Activated naive CD8-positive, alpha-beta T cell (primary cell): ENCODE results near the gene CHGA.

ENCODE experiments used
- H3K27ac Mint-ChIP-seq: one replicate; pipeline ENCODE4 v1.8.0; 2021; ENCODE audit warnings: mixed read lengths
- H3K27me3 Mint-ChIP-seq: one replicate; pipeline ENCODE4 v1.8.0; 2021; ENCODE audit warnings: mixed read lengths
- H3K36me3 Mint-ChIP-seq: one replicate; pipeline ENCODE4 v1.8.0; 2021; ENCODE audit warnings: mixed read lengths
- H3K4me1 Mint-ChIP-seq: one replicate; pipeline ENCODE4 v1.8.0; 2021; ENCODE audit warnings: low read depth, mixed read lengths
- H3K4me3 Mint-ChIP-seq: one replicate; pipeline ENCODE4 v1.8.0; 2021; ENCODE audit warnings: mild to moderate bottlenecking, mixed read lengths
- H3K9me3 Mint-ChIP-seq: one replicate; pipeline ENCODE4 v1.8.0; 2021; ENCODE audit warnings: low read depth, mixed read lengths

The CHGA gene

DNA sequence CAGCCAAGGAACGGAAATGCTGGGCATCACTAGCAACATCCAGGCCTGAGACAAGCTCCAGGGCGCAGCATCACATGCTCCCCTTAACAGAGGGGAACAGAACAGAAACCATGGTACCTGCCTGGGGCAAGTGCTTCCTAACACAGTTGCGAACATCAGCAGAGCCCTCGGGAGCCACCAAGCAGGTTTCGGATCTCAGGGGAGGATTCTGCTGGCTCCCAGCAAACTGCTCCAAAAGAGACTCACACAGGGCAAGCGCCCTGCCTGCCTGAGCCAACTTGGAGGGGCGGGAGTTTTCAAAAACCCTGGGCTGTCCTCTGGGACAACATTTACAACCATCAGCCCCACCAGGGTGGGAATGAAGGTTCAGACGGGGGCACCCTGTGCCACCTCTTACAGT, 19.6 kb downstream of the CHGA start:
- Mint-ChIP-seq H3K4me1 (no peaks in the 10 kb centered on the region), H3K27me3 (no peaks in the 10 kb centered on the region), H3K27ac (no peak overlapping the region), H3K9me3 (no peaks in the 10 kb centered on the region), H3K4me3 (no peak overlapping the region), H3K36me3 (no peaks in the 10 kb centered on the region)

DNA sequence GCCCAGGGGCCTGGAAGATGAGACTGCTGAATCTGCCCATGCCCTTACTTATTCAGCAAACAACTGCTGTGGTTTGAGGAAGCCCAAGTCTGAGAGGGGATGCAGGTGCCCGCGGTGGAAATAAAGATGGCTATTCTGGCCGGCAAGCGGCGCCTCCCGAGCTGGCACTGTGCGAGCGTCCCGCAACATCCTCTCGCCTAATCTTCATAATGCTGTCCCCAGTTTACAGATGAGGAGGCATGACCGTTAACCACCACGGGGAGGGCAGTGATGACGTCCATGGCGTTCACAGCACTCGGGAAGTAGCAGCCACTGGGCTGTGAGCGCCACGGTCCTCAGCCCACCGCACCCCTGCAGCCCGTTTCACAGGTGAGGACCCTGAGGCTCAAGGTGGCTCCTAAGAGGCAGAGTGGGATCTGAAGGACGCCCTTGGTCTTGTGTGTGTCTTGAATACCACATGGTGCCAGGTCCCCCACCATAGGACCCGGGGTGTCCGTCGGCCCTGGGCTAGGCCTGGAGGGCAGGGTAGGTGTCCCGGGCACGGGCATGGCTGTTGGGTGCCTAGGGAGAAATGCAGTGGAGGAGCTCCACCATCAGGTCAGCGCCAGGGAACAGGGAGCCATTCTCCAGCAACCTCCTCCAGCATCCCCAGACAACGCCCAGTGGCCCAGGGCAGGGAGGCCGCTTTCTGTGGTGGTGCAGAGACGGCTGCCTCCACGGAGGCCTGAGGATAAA, 20.2 kb downstream of the CHGA start:
- no peak overlapping the region for H3K4me3 Mint-ChIP-seq
- no peaks in the 10 kb centered on the region for H3K27me3 Mint-ChIP-seq
- H3K27ac Mint-ChIP-seq, result no peak overlapping the region
- H3K9me3 Mint-ChIP-seq, result no peaks in the 10 kb centered on the region
- H3K4me1 Mint-ChIP-seq, result no peaks in the 10 kb centered on the region
- H3K36me3 Mint-ChIP-seq, result no peaks in the 10 kb centered on the region

DNA sequence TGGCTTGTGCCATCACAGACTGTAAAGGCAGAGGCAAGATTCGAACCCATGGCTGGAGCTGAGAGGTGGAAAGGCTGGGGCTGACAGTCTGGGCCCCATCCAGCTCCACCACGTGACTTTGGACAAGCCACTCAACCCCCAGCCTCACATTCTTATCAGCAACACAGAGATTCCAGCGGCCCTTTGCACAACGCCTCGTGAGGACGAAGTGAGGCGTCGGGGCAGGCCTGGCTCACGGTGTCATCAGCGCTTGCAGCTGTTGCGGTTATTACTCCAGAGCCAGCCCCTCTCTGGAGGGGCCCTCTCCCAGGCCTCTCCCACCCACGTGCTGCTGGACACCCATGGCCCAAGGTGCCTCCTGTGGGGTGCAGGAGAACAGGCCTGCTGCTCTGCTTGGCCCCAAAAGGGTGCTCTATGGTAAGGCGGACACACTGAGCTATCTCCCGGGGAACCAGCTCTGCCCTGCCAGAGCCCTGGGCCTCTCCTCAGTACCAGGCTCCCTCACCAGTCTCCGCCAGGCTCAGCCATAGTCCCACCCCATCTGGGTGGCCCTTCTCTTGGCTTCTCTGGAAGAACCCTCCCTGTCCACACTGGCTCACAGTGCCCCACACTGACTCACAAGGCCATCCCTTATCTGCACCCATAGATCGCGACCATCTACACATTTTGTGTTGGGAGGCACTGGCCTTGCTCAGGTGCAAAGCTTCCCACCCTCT, 21.1 kb downstream of the CHGA start:
- no peaks in the 10 kb centered on the region for H3K36me3 Mint-ChIP-seq
- no peaks in the 10 kb centered on the region for H3K9me3 Mint-ChIP-seq
- H3K4me3 Mint-ChIP-seq, result no peak overlapping the region
- no peaks in the 10 kb centered on the region for H3K27me3 Mint-ChIP-seq
- H3K4me1 Mint-ChIP-seq, result no peaks in the 10 kb centered on the region
- no peak overlapping the region for H3K27ac Mint-ChIP-seq

DNA sequence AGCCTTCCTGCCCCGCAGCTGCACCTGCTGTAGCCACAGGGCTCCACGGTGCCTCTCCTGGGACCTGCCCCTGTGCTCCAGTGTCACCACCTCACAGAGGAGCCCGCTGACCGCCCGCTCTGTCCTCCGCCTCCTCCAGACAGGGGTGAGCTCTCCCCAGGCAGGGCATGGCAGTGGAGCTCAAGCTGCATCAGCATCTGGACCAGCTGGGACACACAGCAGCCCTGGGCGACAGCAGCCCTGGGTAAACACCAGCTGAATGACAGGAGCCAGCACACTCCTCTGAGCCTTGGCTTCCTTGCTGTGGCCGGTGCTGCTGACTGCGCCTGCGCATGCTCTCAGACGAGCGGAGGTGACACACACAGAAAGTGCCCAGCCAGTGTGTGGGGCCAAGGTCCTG, 22.0 kb downstream of the CHGA start:
- Mint-ChIP-seq H3K27ac (no peak overlapping the region), H3K9me3 (no peaks in the 10 kb centered on the region), H3K27me3 (no peaks in the 10 kb centered on the region), H3K4me1 (no peaks in the 10 kb centered on the region), H3K36me3 (no peaks in the 10 kb centered on the region), H3K4me3 (no peak overlapping the region)

DNA sequence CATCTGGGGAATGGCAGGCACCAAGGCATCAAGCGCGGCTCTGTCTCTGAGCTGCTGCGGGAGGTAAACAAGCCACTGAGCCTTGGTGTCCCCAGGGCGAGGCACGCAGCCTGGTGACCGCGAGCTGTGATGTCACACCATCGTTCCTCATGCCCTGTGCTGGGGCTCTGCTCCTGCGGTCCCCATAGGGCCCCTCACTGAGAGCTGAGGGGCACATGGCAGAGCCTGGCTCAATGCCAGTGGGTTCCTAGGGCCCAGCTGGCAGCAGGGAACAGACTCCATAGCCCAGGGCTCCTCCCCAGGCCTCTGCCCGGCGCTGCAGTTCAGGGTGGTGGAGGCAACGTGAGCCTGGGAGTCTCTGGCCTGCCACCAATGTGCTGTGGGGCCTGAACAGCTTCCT, 22.6 kb downstream of the CHGA start:
- Mint-ChIP-seq H3K36me3 (no peaks in the 10 kb centered on the region), H3K27me3 (no peaks in the 10 kb centered on the region), H3K4me3 (no peak overlapping the region), H3K27ac (no peak overlapping the region), H3K9me3 (no peaks in the 10 kb centered on the region), H3K4me1 (no peaks in the 10 kb centered on the region)

DNA sequence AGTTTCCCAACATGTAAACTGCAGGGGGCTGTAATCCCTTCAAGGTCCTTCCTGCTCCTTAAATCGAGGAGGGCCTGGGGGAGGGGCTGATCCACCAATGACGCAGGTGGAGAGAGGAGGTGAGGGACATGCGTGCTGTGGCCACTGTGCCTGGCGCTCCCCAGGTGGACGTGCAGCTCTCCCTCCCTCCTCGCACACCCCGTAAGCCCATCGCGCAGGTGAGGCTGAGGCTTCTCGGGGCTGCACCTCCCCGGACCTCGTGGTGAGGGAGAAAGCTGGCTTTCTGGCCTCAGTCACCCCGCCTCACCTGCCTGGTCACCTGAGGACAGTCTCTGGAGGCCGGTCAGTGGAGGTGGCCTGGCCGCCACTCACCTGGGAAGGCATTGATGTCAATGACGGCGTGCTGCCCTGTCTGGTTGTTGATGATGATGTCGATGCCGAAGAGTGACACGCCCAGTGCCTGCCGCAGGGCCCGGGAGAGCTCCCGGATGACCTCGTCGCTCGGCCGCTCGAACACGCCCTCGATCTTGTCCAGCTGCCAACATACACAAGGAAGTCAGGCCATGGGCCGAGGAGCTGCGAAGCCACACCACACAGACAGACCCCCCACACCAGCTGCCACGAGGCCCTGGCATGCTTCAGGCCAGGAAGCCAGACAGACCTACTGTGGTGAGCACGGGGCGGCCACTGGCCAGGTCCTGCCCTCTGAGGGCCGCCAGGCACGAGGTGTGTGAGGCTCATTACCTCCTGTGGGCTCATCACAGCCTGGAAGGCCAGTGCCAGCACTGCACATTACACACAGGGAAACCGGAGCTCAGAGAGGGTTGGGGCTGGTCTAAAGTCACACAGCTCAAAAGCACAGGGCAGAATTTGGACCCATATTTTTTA, 23.3 kb downstream of the CHGA start:
- Mint-ChIP-seq H3K27me3 (no peaks in the 10 kb centered on the region), H3K4me1 (no peaks in the 10 kb centered on the region), H3K36me3 (no peaks in the 10 kb centered on the region), H3K4me3 (no peak overlapping the region), H3K9me3 (no peaks in the 10 kb centered on the region), H3K27ac (no peak overlapping the region)

DNA sequence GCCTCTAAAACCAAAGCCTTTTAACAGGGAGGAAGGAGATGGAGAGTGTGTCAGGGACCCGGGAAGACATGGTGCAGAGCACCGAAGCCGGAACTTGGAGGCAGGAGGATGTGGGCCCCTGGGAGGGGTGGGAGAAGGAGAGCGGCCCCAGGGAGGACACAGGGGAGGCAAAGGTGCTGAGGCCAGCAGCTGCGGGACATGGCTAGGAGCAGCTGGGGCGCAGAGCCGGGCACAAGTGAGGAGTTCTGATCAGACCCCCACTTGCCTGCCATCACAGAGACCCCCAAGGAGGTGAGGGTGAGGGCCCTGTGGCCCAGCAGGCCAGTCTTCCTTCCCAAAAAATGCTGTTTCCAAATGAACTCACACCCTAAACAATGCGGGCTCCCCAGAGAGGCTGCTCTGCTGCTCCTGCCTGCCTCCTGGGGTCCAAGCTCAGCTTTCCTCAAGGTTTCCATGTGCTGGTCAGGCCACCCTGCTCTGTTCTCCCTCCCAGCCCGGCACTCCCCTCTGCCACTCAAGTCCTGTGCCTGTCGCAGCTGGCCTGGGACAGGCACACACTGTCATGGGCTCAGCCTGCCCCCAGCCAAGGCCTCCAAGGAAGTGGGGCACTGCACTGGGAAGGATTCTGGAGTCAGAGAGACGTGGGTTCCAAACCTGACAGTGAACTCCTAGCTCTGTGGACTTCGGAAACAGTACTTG, 24.0 kb downstream of the CHGA start:
- Mint-ChIP-seq H3K27ac (no peak overlapping the region), H3K36me3 (no peaks in the 10 kb centered on the region), H3K27me3 (no peaks in the 10 kb centered on the region), H3K4me1 (peaks cover 2% of the 10 kb centered on the region), H3K9me3 (no peaks in the 10 kb centered on the region), H3K4me3 (no peak overlapping the region)

DNA sequence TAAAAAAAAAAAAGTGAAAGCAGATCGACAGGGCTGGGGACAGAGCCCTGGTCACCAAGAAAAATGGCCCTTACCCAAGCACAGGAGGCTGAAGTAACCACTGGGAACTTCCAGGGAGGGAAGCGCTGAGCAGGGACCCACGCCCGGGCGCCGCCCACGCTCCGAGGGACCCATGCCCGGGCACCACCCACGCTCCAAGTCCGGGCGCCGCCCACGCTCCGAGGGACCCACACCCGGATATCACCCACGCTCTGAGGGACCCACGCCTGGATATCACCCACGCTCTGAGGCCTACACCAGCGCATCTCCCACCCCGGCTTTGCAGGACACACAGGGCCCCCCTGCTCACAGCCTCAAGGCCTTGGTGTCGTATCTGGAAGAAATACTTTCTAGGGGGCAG, 25.7 kb downstream of the CHGA start:
- Mint-ChIP-seq H3K9me3 (no peaks in the 10 kb centered on the region), H3K36me3 (no peaks in the 10 kb centered on the region), H3K27ac (no peak overlapping the region), H3K27me3 (no peaks in the 10 kb centered on the region), H3K4me3 (no peak overlapping the region), H3K4me1 (peaks cover 4% of the 10 kb centered on the region)

DNA sequence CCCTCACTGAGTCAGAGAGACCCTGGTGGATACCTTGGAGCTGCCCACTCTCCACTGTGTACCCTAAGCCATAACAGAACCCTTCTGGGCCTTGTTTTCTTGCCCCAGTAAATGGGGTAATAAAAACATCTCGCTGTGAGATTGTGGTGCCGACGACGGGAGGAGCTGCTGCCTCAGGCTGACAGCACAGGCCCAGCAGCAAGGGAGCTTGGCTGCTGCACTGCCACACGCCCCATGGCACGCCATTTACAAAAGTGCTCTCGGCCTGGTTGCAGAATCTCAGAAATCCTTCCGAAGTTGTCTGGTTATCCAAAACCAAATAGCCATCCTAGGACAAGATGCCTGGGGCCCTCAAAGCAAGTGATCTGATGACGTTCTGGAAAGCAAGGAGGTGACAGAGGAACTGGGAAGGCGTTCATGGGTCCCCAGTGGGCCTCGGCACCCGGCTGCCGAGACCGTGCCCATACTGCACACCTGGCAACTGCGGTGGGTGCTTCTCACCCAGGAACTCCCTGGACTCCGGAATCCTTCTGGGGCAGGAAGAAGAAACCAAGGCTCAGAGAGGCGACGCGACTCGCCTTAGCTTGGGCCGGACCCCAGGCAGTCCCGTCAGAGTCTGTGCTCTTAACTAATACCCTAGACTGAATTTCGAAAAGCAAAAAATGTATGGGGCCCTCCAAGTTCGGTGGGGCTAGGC, 26.7 kb downstream of the CHGA start:
- Mint-ChIP-seq H3K4me1 (peaks cover 4% of the 10 kb centered on the region), H3K4me3 (no peak overlapping the region), H3K27ac (no peak overlapping the region), H3K36me3 (no peaks in the 10 kb centered on the region), H3K9me3 (no peaks in the 10 kb centered on the region), H3K27me3 (no peaks in the 10 kb centered on the region)

DNA sequence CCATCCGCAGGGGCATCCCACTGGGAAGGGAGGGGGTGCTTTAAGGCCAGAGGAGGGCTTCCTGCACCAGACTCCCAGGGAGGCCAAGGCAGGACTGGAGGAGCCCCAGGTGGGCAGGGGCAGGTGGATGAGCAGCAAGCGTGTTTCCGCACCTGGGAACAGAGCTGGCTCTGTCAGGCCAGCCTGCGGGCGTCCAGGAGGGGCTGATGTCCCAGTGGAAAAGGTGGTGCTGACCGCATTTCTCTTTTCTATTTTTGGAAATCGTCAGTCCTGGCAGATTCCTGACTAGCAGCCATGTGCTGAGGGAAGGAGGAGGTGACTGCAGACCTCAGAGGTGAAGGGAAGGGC, 27.2 kb downstream of the CHGA start:
- H3K4me3 Mint-ChIP-seq, result no peak overlapping the region
- no peak overlapping the region for H3K27ac Mint-ChIP-seq
- no peaks in the 10 kb centered on the region for H3K9me3 Mint-ChIP-seq
- peaks cover 4% of the 10 kb centered on the region for H3K4me1 Mint-ChIP-seq
- H3K36me3 Mint-ChIP-seq, result no peaks in the 10 kb centered on the region
- H3K27me3 Mint-ChIP-seq, result no peaks in the 10 kb centered on the region

DNA sequence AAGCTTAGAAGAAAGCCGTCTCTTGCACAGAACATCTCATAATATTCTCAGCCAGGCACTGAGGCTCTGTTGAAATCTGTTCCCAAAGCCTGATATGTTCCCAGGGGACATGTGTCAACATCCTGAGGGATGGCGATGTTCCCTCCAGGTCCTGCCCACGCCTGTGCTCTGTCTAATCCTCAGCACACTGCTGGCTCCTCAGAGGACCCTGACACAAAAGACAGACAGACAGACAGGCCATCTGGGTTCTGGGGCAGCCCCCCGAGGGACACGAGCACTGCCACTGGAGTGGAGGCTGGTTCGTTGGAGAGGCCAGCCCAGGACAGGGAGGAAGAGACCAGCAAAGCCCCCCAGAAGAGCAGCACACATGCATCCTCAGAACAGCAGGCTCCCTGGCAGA, 27.8 kb downstream of the CHGA start:
- H3K36me3 Mint-ChIP-seq, result no peaks in the 10 kb centered on the region
- no peaks in the 10 kb centered on the region for H3K27me3 Mint-ChIP-seq
- peaks cover 4% of the 10 kb centered on the region for H3K4me1 Mint-ChIP-seq
- no peak overlapping the region for H3K4me3 Mint-ChIP-seq
- H3K9me3 Mint-ChIP-seq, result no peaks in the 10 kb centered on the region
- no peak overlapping the region for H3K27ac Mint-ChIP-seq

DNA sequence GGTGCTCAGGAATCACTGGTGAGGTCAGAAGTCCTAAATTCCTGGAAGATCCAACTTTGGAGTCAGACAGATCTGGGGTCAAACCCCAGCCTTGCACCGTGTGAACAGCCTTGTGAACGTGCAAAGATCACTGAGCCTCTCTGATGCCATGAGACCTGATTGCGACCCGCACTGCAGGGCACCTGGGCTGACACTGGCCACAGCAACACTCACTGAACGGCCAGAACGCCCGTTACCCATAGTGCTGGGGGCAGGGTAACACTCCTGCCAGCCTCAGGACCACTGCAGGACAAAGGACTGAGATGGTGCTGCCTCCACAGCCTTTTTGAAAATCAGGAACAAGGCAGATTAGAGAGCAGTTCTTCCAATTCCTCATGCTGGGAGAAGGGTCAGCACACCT, 28.3 kb downstream of the CHGA start:
- peaks cover 4% of the 10 kb centered on the region for H3K4me1 Mint-ChIP-seq
- no peaks in the 10 kb centered on the region for H3K36me3 Mint-ChIP-seq
- no peak overlapping the region for H3K4me3 Mint-ChIP-seq
- no peak overlapping the region for H3K27ac Mint-ChIP-seq
- no peaks in the 10 kb centered on the region for H3K9me3 Mint-ChIP-seq
- no peaks in the 10 kb centered on the region for H3K27me3 Mint-ChIP-seq

DNA sequence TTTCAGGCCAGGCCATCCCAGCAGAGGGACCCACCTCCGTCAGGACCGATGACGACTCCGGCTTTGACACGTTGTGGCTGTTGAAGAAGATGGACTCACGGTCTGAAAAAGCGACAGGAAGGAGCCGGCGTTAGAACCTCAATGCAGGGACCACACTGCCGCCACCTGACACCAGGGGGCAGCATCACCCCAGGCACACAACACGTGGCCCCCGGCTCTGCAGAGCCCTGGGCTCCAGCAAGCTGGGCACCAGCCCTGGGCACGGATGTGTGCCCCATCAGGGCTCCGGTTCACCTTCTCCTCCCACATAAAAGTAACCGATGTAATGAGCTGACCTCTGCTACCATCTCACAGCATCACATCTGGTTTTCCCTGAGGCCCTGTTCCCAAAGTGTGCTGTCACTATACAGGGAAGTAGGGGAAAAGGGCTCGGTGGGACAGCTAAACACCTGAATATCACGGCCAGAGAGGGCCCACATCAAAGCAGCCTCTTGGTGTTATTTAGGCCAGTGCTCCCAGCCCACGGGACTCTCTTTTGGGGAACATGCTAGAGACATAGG, 29.0 kb downstream of the CHGA start:
- Mint-ChIP-seq H3K27ac (peak overlapping the region; percentile 34), H3K27me3 (no peaks in the 10 kb centered on the region), H3K36me3 (peaks cover 2% of the 10 kb centered on the region)

More for the DNA sequence above, 29.0 kb downstream of the CHGA start:
- Mint-ChIP-seq H3K4me1 (peaks cover 4% of the 10 kb centered on the region), H3K4me3 (no peak overlapping the region), H3K9me3 (no peaks in the 10 kb centered on the region)
